Keratinocyte (primary cell): ENCODE measurements around the gene RAP1GAP. TPM values are rescaled to one million over a fixed set of nuclear protein-coding genes. Genes with fewer than 3 reads are reported as not detected.

Source experiments
- DNase-seq: peaks from one replicate; pipeline ENCODE4 v3.0.0-alpha.2; 2011; ENCODE audit warnings: low read depth, missing footprints, low spot score
- FAIRE-seq: peaks from 2 replicates; lab custom pipeline; 2011; peaks lifted over from hg19 to GRCh38; lab: Jason Lieb, UNC
- H2AFZ ChIP-seq: 2 replicates; pipeline ENCODE4 v1.6.0; 2012; ENCODE audit warnings: low read length, control low read depth, inconsistent platforms; ENCODE audit not compliant: control insufficient read depth
- H3K27ac ChIP-seq: 2 replicates; pipeline ENCODE4 v1.5.1; 2011; ENCODE audit warnings: low read length; ENCODE audit not compliant: control insufficient read depth, insufficient read depth
- H3K27me3 ChIP-seq: 3 replicates; pipeline ENCODE4 v1.6.0; 2011; ENCODE audit warnings: low read length; ENCODE audit not compliant: control insufficient read depth, insufficient read depth; ENCODE audit errors: extremely low read depth
- H3K36me3 ChIP-seq, 2 experiments: 2 replicates in 1 of 2; 3 replicates in 1 of 2; pipeline ENCODE4 v1.5.1; 2011; ENCODE audit warnings: low read length in 2 of 2, mild to moderate bottlenecking in 1 of 2; ENCODE audit not compliant: control insufficient read depth in 2 of 2, insufficient read depth in 2 of 2; ENCODE audit errors: extremely low read depth in 1 of 2
- H3K4me1 ChIP-seq: 3 replicates; pipeline ENCODE4 v1.5.1; 2011; ENCODE audit warnings: low read length; ENCODE audit not compliant: control insufficient read depth, insufficient read depth; ENCODE audit errors: extremely low read depth
- H3K4me2 ChIP-seq: 3 replicates; pipeline ENCODE4 v1.6.0; 2011; ENCODE audit warnings: low read depth, low read length; ENCODE audit not compliant: control insufficient read depth, insufficient read depth; ENCODE audit errors: extremely low read depth
- H3K4me3 ChIP-seq, 3 experiments: fragments of 200-600 bp in 1 of 3; sonication (generic) in 1 of 3; 2 replicates in 2 of 3; 3 replicates in 1 of 3; pipeline ENCODE4 v1.5.1; 2011 to 2016; ENCODE audit warnings: low read length in 3 of 3, mild to moderate bottlenecking in 3 of 3, control low read depth in 2 of 3, inconsistent platforms in 1 of 3, low read depth in 1 of 3, mixed read lengths in 1 of 3, mixed run types in 1 of 3, moderate library complexity in 1 of 3; ENCODE audit not compliant: control insufficient read depth in 2 of 3, insufficient read depth in 2 of 3; ENCODE audit errors: extremely low read depth in 1 of 3
- H3K79me2 ChIP-seq: 2 replicates; pipeline ENCODE4 v1.6.0; 2012; ENCODE audit warnings: low read length; ENCODE audit not compliant: control insufficient read depth, insufficient read depth
- H3K9ac ChIP-seq: 3 replicates; pipeline ENCODE4 v1.6.0; 2011; ENCODE audit warnings: low read length; ENCODE audit not compliant: control insufficient read depth, insufficient read depth; ENCODE audit errors: extremely low read depth
- H3K9me1 ChIP-seq: 3 replicates; pipeline ENCODE4 v1.6.0; 2011; ENCODE audit warnings: low read length; ENCODE audit not compliant: control insufficient read depth, insufficient read depth; ENCODE audit errors: extremely low read depth
- H3K9me3 ChIP-seq: 2 replicates; pipeline ENCODE4 v1.5.1; 2012; ENCODE audit warnings: low read depth, low read length; ENCODE audit not compliant: control insufficient read depth
- H4K20me1 ChIP-seq: 3 replicates; pipeline ENCODE4 v1.6.0; 2011; ENCODE audit warnings: low read length; ENCODE audit not compliant: control insufficient read depth, insufficient read depth; ENCODE audit errors: extremely low read depth
- EZH2 ChIP-seq: IDR thresholded peaks from one replicate; pipeline ENCODE4 v1.6.1; 2012; ENCODE audit warnings: inconsistent platforms, mild to moderate bottlenecking, low read length, moderate library complexity
- dilution Hi-C: fragments of 300-500 bp; cut with MboI; formaldehyde crosslinking; loops from one replicate; pipeline ENCODE4 v1.7.0; 2020; ENCODE audit warnings: low sequenced_read_pairs; ENCODE audit not compliant: extremely low pct_ligation_motif_present
- polyA plus RNA-seq, 5 experiments: library from polyadenylated mRNA; depleted of rRNA in 3 of 5; stranded (reverse) in 3 of 5; stranded (forward) in 1 of 5; unstranded in 1 of 5; fragments of >200 nt; gene quantifications; 1 replicate in 1 of 5; 2 replicates in 3 of 5; 3 replicates in 1 of 5; pipeline versions ENCODE4 v1.2.1 to v1.2.3, GENCODE V29; 2011 to 2012; ENCODE audit warnings: missing spikeins in 2 of 5, low read depth in 1 of 5, low replicate concordance in 1 of 5
- TF ChIP-seq, protein P1 (sequence below), 3 experiments: IDR thresholded peaks in 1 of 3; conservative IDR thresholded peaks in 1 of 3; optimal IDR thresholded peaks in 1 of 3; 2 replicates in 2 of 3; 3 replicates in 1 of 3; pipeline versions ENCODE3 to v1.5.1; 2011; ENCODE audit warnings: low read length in 3 of 3, mild to moderate bottlenecking in 3 of 3, moderate library complexity in 2 of 3, control low read depth in 1 of 3, inconsistent platforms in 1 of 3; ENCODE audit not compliant: insufficient read depth in 2 of 3; ENCODE audit errors: extremely low read depth in 1 of 3

RAP1GAP gene
- polyA plus RNA-seq, 1 donor (not counting 4 experiments of a cell fraction or from before 2014, with no cell fraction given), result 1.1 TPM

DNA sequence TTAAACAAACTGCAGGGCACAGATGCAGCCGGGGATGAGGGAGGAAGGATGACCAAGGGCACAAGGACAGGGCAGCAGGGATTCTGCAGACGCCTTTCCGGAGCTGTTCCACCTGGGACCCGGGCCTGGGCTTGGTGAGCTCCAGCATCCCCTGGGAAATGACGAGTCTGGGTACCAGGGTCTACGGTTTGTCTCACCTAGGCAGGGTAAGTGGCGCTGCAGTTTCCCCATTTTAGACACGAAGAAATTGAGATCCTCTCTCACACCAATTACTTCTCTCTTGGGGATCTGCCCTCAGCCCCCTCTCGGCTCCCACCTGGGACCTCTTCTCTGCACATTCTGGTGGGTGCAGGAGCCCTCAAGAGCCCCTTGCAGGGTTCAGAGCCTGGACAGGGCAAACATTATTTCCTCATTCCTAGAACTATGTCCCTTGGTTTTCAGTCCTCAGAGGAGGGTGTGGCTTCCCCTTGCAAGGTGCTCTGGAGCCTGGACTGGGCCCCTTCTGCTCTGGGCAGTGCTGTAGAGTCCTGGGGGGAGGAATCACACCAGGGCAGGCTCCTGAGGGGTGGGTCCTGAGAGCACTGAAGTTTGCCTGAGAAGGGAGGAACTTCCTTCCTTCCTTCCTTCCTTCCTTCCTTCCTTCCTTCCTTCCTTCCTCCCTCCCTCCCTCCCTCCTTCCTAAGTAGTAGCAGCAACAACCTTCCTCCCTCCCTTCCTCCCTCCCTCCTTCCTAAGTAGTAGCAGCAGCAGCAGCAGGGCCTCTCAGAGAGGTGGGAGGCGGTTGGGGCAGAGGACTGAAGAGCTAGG, 16.0 kb downstream of the RAP1GAP start:
- Histone ChIP-seq H3K79me2 (no peaks in the 10 kb centered on the region), H2AFZ (no peak overlapping the region), H3K4me1 (peaks cover 8% of the 10 kb centered on the region), H3K4me3 (no peak overlapping the region), H3K36me3 (no peaks in the 10 kb centered on the region), H4K20me1 (no peaks in the 10 kb centered on the region), H3K9me1 (no peaks in the 10 kb centered on the region), H3K9me3 (no peaks in the 10 kb centered on the region), H3K27ac (no peak overlapping the region), H3K4me2 (no peak overlapping the region), H3K27me3 (peaks cover 24% of the 10 kb centered on the region), H3K9ac (no peak overlapping the region)
- DNase-seq (no peak), FAIRE-seq (no peak)
- TF ChIP-seq EZH2, result no peak
- TF ChIP-seq, protein P1, sequence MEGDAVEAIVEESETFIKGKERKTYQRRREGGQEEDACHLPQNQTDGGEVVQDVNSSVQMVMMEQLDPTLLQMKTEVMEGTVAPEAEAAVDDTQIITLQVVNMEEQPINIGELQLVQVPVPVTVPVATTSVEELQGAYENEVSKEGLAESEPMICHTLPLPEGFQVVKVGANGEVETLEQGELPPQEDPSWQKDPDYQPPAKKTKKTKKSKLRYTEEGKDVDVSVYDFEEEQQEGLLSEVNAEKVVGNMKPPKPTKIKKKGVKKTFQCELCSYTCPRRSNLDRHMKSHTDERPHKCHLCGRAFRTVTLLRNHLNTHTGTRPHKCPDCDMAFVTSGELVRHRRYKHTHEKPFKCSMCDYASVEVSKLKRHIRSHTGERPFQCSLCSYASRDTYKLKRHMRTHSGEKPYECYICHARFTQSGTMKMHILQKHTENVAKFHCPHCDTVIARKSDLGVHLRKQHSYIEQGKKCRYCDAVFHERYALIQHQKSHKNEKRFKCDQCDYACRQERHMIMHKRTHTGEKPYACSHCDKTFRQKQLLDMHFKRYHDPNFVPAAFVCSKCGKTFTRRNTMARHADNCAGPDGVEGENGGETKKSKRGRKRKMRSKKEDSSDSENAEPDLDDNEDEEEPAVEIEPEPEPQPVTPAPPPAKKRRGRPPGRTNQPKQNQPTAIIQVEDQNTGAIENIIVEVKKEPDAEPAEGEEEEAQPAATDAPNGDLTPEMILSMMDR (optimal IDR thresholded peaks at IDR 0.05 in 1 of 3, IDR thresholded peaks at IDR 0.05 in 1 of 3, conservative IDR thresholded peaks at IDR 0.05 in 1 of 3; ENCODE audit: extremely low read depth in 1 of 3, insufficient read depth in 2 of 3, low read length in 3 of 3), result no peak
- dilution Hi-C loops, result no loop called here

DNA sequence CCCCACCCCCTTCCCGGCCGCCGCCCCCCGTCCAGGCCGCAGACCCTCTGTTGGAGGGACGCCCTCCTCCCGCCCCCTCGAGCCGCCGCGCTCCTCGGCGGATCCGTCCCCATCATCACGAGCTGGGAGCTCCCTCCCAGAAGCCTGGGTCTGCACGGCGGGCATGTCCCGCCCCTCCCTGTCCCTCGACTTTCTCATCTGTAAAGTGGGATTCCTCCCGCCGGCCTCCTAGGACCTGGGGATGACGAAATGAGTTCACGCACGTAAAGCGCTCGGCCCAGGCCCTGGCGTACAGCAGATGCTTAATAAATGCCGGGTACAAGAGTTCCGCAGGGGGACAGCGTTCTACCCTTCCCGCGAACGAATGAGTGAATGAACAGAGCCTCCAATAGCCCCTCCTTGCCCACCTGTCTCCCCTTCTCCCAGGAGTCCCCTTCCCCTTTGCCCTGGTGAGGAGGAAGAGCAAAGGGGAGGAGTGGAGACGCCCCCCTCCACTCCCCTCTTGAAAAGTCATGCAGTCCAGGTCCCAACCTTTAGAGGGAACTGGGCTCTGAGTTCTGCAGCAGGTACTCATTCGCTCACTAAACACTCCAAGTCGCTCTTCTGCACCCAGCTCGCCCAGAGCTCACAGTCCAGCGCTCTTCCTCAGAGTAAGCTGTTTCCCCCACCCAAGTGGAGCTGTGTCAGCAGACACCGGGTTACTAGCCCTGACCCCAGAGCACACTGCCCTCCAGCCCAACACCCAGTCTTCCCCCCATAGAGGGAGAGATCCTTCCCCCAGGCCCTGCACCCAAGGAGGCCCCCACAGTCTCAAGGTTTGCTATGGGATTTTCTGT, 16.8 kb downstream of the RAP1GAP start:
- TF ChIP-seq EZH2, result peak; percentile 65
- TF ChIP-seq, protein P1 (optimal IDR thresholded peaks at IDR 0.05 in 1 of 3, IDR thresholded peaks at IDR 0.05 in 1 of 3, conservative IDR thresholded peaks at IDR 0.05 in 1 of 3; ENCODE audit: extremely low read depth in 1 of 3, insufficient read depth in 2 of 3, low read length in 3 of 3), result no peak
- Histone ChIP-seq H3K9me1 (no peaks in the 10 kb centered on the region), H4K20me1 (no peaks in the 10 kb centered on the region), H2AFZ (no peak overlapping the region), H3K4me2 (no peak overlapping the region), H3K79me2 (no peaks in the 10 kb centered on the region), H3K4me3 (no peak overlapping the region), H3K9ac (no peak overlapping the region), H3K36me3 (no peaks in the 10 kb centered on the region), H3K9me3 (no peaks in the 10 kb centered on the region), H3K27ac (no peak overlapping the region), H3K4me1 (peaks cover 12% of the 10 kb centered on the region), H3K27me3 (peaks cover 24% of the 10 kb centered on the region)
- dilution Hi-C loops, result no loop called here
- no peak for FAIRE-seq
- DNase-seq, result no peak
